ENCODE results near the gene KRTAP21-1. TPM values are rescaled to one million over a fixed set of nuclear protein-coding genes. Genes with fewer than 3 reads are reported as not detected.

Gene KRTAP21-1
- total RNA-seq, 2 donors from 2014 or later: not detected

GRCh38 chr21:30760776-30761175, 5.5 kb upstream of the KRTAP21-1 start:
- Histone ChIP-seq H3K27ac (no peak overlapping the region), H3K9me3 (no peaks in the 10 kb centered on the region), H3K27me3 (no peaks in the 10 kb centered on the region), H3K4me1 (no peaks in the 10 kb centered on the region), H3K36me3 (replicated peaks in 1 of 2; ENCODE audit: insufficient read depth in 1 of 2, low read depth in 2 of 2) (no peaks in the 10 kb centered on the region), H3K4me3 (no peak overlapping the region)
- intact Hi-C loops (cut with DNase I): no loop called here
- no peak for TF ChIP-seq POLR2A (IDR thresholded peaks at IDR 0.05)
- TF ChIP-seq, protein P1, sequence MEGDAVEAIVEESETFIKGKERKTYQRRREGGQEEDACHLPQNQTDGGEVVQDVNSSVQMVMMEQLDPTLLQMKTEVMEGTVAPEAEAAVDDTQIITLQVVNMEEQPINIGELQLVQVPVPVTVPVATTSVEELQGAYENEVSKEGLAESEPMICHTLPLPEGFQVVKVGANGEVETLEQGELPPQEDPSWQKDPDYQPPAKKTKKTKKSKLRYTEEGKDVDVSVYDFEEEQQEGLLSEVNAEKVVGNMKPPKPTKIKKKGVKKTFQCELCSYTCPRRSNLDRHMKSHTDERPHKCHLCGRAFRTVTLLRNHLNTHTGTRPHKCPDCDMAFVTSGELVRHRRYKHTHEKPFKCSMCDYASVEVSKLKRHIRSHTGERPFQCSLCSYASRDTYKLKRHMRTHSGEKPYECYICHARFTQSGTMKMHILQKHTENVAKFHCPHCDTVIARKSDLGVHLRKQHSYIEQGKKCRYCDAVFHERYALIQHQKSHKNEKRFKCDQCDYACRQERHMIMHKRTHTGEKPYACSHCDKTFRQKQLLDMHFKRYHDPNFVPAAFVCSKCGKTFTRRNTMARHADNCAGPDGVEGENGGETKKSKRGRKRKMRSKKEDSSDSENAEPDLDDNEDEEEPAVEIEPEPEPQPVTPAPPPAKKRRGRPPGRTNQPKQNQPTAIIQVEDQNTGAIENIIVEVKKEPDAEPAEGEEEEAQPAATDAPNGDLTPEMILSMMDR (IDR thresholded peaks at IDR 0.05): no peak
- DNase-seq (no peak), ATAC-seq (no peak)
- WGBS, 2 donors: 73 to 75% methylated on average over 2 of the region's 2 CpGs

GRCh38 chr21:30758306-30758705, 3.1 kb upstream of the KRTAP21-1 start:
- ATAC-seq (no peak), DNase-seq (no peak)
- intact Hi-C loops (cut with DNase I): no loop called here
- H3K9me3 ChIP-seq: no peaks in the 10 kb centered on the region
- H3K4me3 ChIP-seq: no peak overlapping the region
- WGBS, 2 donors: 56 to 57% methylated on average over 2 of the region's 2 CpGs
- TF ChIP-seq POLR2A (IDR thresholded peaks at IDR 0.05): no peak
- TF ChIP-seq, protein P1 (IDR thresholded peaks at IDR 0.05): no peak
- H3K36me3 ChIP-seq (replicated peaks in 1 of 2; ENCODE audit: insufficient read depth in 1 of 2, low read depth in 2 of 2): no peaks in the 10 kb centered on the region
- no peaks in the 10 kb centered on the region for H3K27me3 ChIP-seq
- H3K4me1 ChIP-seq: no peaks in the 10 kb centered on the region
- no peak overlapping the region for H3K27ac ChIP-seq

- no peaks in the 10 kb centered on the region for H3K27me3 ChIP-seq
- no peak within 1 kb of the TSS for H3K4me3 ChIP-seq
- H3K9me3 ChIP-seq: no peaks in the 10 kb centered on the region
- H3K4me1 ChIP-seq: no peaks in the 10 kb centered on the region
- intact Hi-C loops (cut with DNase I): no loop called here
- no peaks in the 10 kb centered on the region for H3K36me3 ChIP-seq (replicated peaks in 1 of 2; ENCODE audit: insufficient read depth in 1 of 2, low read depth in 2 of 2)
- DNase-seq (no peak), ATAC-seq (no peak)
- TF ChIP-seq, protein P1 (IDR thresholded peaks at IDR 0.05): no peak
- no peak for TF ChIP-seq POLR2A (IDR thresholded peaks at IDR 0.05)
- H3K27ac ChIP-seq: no peak within 1 kb of the TSS
Measured at GRCh38 chr21:30747159-30747558, 8.1 kb downstream of the KRTAP21-1 start, which contains the start of gene KRTAP21-2. TSS of gene KRTAP21-2 (minus strand) at chr21:30747259. CDS start at chr21:30747202, 57 bp downstream.

DNA sequence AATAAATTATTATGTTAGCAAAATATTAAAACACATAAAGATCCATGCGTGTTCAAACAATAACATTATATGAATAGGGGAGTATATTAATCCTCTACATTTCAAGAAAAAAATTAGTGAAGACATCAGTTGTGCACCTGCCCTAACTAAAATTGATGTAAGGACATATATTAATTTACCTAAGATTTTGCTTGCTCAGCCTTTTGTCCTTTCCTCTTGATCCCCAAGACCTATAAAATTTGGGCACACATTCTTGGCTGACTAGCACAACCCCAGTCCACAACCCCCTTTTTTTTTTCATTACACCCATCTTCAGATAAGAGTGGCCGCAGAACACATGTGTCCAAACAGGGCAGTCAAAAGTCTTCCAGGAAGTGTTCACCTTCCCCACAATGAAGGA, 14.8 kb downstream of the KRTAP21-1 start:
- Histone ChIP-seq H3K4me3 (no peak overlapping the region), H3K27me3 (no peaks in the 10 kb centered on the region), H3K27ac (no peak overlapping the region), H3K4me1 (no peaks in the 10 kb centered on the region), H3K9me3 (no peaks in the 10 kb centered on the region), H3K36me3 (replicated peaks in 1 of 2; ENCODE audit: insufficient read depth in 1 of 2, low read depth in 2 of 2) (no peaks in the 10 kb centered on the region)
- TF ChIP-seq, protein P1 (IDR thresholded peaks at IDR 0.05): no peak
- TF ChIP-seq POLR2A (IDR thresholded peaks at IDR 0.05): no peak
- ATAC-seq: no peak
- intact Hi-C loops (cut with DNase I): no loop called here
- DNase-seq: no peak
- 74 to 75% methylated on average over 2 of the region's 2 CpGs for WGBS, 2 donors

- no peak for DNase-seq
- TF ChIP-seq POLR2A (IDR thresholded peaks at IDR 0.05): no peak
- TF ChIP-seq, protein P1 (IDR thresholded peaks at IDR 0.05): no peak
- H3K27me3 ChIP-seq: no peaks in the 10 kb centered on the region
- ATAC-seq: no peak
- no peaks in the 10 kb centered on the region for H3K9me3 ChIP-seq
- WGBS, 2 donors: 79 to 80% methylated on average over 1 of the region's 1 CpG
- no peak overlapping the region for H3K4me3 ChIP-seq
- H3K27ac ChIP-seq: no peak overlapping the region
- H3K4me1 ChIP-seq: no peaks in the 10 kb centered on the region
- intact Hi-C loops (cut with DNase I): no loop called here
- no peaks in the 10 kb centered on the region for H3K36me3 ChIP-seq (replicated peaks in 1 of 2; ENCODE audit: insufficient read depth in 1 of 2, low read depth in 2 of 2)
Measured at GRCh38 chr21:30733026-30733425, 22.2 kb downstream of the KRTAP21-1 start.

Measured in body of pancreas (tissue), 4 donors.